SH-SY5Y (cell line): ENCODE results near the gene ZNF618.

ENCODE experiments used
- GATA2 ChIP-seq: IDR thresholded peaks from 2 replicates; pipeline ENCODE4 v1.6.1; 2011; ENCODE audit warnings: mild to moderate bottlenecking, low read depth, low read length
- GATA3 ChIP-seq: IDR thresholded peaks from 2 replicates; pipeline ENCODE4 v1.6.1; 2011; ENCODE audit warnings: low read depth, mild to moderate bottlenecking, low read length, moderate library complexity

ZNF618 gene

DNA sequence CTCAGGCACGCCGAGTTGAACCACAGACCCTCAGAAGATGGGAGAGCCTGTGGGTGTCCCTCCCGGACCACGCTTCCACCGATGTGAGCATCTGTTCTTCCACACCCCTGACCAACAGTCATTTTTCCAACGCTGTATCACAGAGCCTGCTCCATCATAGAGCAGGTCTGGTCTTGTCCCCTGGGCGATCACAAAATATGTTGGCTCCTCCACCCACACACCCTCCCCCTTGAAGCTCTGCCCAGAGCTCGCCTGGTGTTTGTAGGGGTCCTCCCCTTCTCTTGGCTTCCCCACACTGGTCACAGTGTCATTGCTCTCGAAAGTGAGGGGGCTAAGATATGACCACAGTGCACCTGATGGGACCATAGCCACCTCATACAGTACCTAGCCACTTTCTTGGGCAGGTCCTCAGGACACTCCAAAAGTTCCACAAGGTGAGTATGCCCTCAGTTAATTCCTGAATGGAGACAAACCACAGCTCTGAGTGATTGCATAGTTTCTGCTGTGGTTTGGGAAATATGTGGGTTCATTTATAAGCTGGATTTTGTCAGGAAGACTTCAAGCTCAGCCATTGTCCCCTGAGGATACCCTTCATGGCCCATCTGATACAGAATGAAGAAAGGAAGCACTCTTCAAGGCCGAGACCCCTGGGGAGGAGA lies 3.5 kb upstream of the ZNF618 start:
- TF ChIP-seq GATA3, result no peak
- TF ChIP-seq GATA2, result no peak

DNA sequence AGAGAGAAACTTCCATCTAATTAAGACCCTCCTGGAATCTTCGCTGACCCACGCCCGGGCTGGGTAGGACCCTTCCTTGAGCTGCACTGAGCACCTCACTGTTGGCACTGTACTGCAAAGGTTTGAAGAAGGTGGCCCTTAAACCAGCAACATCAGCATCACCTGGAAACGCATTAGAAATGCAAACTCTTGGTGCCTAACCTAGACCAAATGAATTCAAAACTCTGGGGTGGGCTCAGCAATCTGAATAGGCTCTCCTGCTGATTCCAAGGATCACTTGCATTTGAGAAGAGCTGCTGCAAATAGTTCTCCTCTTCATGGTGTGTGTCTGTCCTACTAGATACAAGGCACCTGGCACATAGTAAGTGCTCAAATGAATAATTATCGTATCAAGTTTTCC lies 2.7 kb upstream of the ZNF618 start:
- TF ChIP-seq GATA3, result no peak
- TF ChIP-seq GATA2, result no peak

DNA sequence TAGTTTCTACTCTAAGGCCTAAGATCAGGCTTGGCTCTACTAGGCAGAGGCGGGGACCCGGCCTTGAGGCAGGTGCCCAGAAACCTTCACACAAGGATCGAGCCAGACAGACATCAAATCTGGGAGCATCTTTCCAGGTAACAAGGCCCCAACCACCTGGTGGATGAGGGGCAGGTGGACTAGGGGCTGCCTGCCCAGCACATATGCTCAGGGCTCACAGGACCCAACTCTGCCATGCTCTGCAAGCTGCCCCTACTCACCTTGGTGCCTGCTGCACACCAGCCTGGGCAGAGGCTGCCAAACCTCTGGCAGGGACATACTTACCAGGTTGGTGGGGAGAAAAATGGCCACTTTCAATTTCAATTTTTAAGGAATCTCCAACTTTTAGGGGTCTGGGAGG lies 2.2 kb upstream of the ZNF618 start:
- TF ChIP-seq GATA2 (no peak), GATA3 (no peak)

DNA sequence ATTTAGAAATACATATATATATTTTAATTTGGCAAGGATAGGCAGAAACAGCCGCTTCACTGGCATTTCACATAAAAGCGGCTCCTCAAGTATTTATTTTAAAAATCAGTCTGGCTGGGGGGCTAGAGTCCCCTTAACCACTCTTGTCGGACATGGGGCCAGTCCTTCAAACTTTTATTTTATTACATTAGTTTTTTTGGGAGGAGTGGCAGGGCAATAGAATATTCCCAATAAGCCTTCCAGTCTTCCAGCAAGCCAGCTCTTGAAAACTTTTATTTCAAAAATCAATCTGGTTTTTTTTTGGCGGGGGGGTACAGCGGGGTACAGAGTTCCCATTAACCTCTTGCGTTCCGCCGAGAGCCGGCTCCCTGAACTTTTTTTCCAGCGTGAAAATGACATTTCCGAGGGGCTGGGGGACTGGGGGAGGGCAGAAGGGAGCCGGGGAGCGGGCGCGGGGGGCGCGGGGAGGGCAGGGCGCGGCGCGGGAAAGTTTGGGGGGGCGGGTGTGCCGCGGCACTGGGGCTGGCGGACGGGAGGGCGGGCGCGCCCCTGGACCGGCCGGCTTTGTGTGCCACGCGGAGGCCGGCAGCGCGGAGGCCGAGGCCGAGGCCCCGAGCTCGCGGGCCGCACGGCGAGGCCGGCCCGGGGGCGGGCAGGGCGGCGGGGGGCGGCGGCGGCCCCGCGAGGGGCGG lies 504 bp upstream of the ZNF618 start:
- TF ChIP-seq GATA3, result no peak
- no peak for TF ChIP-seq GATA2

DNA sequence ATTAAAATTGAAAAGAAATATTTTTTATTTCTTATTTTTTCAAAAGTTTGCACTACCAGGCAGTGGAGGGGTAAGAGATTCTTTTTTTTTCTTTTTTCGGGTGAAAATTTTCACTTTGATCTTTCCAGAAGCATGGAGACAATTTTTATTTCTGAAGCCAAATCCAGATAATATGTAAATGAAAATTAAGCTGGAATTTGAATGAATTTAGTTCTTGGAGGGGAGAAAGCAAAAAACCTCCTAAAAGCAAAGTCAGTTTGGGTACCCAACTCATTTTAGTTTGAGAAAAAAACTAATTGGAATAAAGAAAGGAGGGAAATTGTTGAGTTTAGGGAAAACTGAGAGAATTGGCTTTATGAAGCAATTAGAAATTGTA lies 872 bp downstream of the ZNF618 start:
- TF ChIP-seq GATA3 (no peak), GATA2 (no peak)

GRCh38 chr9:113879318-113879717 lies 3.2 kb downstream of the ZNF618 start:
- TF ChIP-seq GATA3, result no peak
- TF ChIP-seq GATA2, result no peak

DNA sequence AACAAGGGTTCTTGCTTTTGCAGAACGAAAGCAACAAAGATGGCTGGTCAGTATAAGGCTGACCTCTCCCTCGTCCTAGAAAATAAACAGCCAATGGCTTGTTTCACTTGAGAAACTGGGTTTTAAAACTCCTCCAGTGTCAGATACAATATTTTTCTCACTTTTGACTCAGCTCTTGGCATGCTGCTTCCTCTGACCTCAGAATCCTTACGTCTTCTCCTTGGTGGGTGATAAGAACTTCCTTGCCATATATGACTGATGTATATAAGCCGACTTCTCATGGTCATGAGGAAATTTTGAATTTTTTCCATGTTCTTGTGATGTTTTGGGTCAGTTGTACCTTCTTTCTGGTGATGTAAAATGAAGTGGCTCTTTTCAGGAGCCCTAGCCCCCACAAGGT lies 3.8 kb downstream of the ZNF618 start:
- no peak for TF ChIP-seq GATA2
- no peak for TF ChIP-seq GATA3

DNA sequence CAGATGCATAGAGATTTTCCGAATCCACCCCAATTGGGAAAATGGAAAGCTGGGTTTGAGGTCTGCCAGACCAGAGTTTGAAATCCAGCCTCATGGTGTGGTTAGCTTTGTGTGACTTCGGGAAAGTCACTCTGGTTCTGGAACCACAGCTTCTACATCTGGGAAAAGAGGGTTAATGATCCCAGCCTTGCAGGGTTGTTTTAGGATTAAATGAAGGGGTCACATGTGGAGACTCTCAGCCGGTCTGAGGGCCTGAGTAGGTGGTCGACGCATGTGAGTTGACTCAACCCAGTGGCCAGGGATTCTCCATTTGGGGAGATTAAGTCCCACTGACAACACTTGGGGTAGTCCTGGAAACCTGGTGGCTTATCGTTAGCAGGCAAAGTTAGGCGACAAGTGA lies 6.1 kb downstream of the ZNF618 start:
- TF ChIP-seq GATA3 (no peak), GATA2 (no peak)

DNA sequence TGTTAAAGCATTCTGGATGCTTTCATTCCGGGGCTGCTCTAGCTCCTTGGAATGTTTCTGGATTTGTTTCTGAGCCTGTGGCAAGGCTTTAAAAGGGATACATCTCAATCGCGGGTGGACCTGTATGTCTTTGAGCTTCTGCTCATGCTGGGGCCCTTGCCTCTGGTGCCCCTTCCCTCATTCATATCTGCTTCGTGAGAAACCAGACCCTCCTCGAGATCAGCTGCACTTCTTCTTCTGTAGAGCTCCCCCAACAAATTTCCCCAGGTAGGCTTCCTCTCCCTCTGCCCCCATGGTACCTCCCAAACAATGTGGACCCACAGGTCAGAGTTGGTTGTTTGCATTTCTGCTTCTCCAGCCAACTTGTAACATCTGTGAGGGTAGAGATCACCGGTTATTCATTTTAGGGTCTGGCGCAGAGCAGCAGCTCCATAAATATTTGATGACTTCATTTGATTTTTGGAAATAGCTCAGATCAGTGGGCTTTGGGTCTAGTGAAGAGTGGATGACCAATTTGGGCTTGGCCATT lies 6.6 kb downstream of the ZNF618 start:
- TF ChIP-seq GATA2 (no peak), GATA3 (no peak)

GRCh38 chr9:113885183-113886025 lies 9.3 kb downstream of the ZNF618 start:
- TF ChIP-seq GATA2, result no peak
- TF ChIP-seq GATA3, result no peak

DNA sequence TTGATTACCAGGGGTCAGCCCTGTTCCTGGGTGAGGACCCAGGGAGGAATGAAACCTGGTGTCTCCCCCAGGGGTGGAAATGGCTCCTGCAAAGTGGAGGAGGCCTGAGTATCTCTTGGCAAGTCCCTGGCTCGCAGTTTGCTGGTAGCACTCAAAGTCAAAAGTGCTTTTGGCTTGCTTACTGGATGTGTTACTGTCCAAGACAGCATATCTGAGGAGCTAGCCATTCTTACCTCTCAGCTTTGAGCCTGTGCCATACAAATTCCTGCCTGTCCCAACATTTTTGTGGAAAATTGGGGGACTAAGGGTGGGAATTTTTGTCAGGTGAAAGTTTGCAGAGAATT lies 9.9 kb downstream of the ZNF618 start:
- no peak for TF ChIP-seq GATA2
- TF ChIP-seq GATA3, result no peak

GRCh38 chr9:113886466-113886865 lies 10.4 kb downstream of the ZNF618 start:
- TF ChIP-seq GATA2, result no peak
- no peak for TF ChIP-seq GATA3

- no peak for TF ChIP-seq GATA3
- no peak for TF ChIP-seq GATA2
Observed at GRCh38 chr9:113886933-113887332, 10.8 kb downstream of the ZNF618 start.

GRCh38 chr9:113887436-113887835 lies 11.3 kb downstream of the ZNF618 start:
- no peak for TF ChIP-seq GATA3
- TF ChIP-seq GATA2, result no peak
